HG03159 (cell line): ENCODE measurements around the gene RAPH1.
"Not testable (repeated sequence)": the region's sequence is repeated elsewhere in the genome, so short reads cannot be mapped to it uniquely, and the experiment has no call there.

ENCODE experiments used
- ATAC-seq: cut with Tn5 transposase; IDR thresholded peaks from one replicate; pipeline ENCODE4 v1.9.1; 2021; ENCODE audit warnings: mild to moderate bottlenecking, moderate library complexity; ENCODE audit not compliant: unreplicated experiment

RAPH1 gene

GRCh38 chr2:203372706-203373105 lies 162.4 kb downstream of the RAPH1 start:
- ATAC-seq: not testable (repeated sequence)

GRCh38 chr2:203366639-203367466 lies 168.2 kb downstream of the RAPH1 start:
- no peak for ATAC-seq

GRCh38 chr2:203361922-203362321 lies 173.2 kb downstream of the RAPH1 start:
- no peak for ATAC-seq

GRCh38 chr2:203361495-203361894 lies 173.6 kb downstream of the RAPH1 start:
- ATAC-seq: no peak

GRCh38 chr2:203360833-203361430 lies 174.2 kb downstream of the RAPH1 start:
- no peak for ATAC-seq

GRCh38 chr2:203359450-203359849 lies 175.7 kb downstream of the RAPH1 start:
- ATAC-seq: no peak

GRCh38 chr2:203354966-203355365 lies 180.1 kb downstream of the RAPH1 start:
- ATAC-seq: no peak

- no peak for ATAC-seq
These were observed 182.4 kb downstream of the RAPH1 start for GRCh38 chr2:203352604-203353255.

- no peak for ATAC-seq
These were observed 187.7 kb downstream of the RAPH1 start for GRCh38 chr2:203347375-203347774.

- no peak for ATAC-seq
These were observed 188.5 kb downstream of the RAPH1 start for GRCh38 chr2:203346612-203347011.

GRCh38 chr2:203344667-203345066 lies 190.4 kb downstream of the RAPH1 start:
- no peak for ATAC-seq
